Cardiac atrium fibroblast (primary cell): Measurements from ENCODE around the gene GK. TPM values are rescaled to one million over a fixed set of nuclear protein-coding genes. Genes with fewer than 3 reads are reported as not detected.

ENCODE experiments used
- total RNA-seq: library from RNA; depleted of rRNA; stranded (reverse); fragments of >200 nt; gene quantifications from 2 replicates; pipeline ENCODE4 v1.2.3, GENCODE V29; 2015

The GK gene
- total RNA-seq = 2.2 and 3.9 TPM in 2 replicates

GRCh38 chrX:30653415-30654131 lies at the start of gene GK:
GK (plus strand) TSS chrX:30653423; CDS start chrX:30653538, 115 bp downstream.

Other genes with a start within 250 kb of the GK start
- not detected in 2 replicates for gene TASL, start 75.7 kb upstream of the GK start, total RNA-seq
- gene TAB3, start 235.8 kb downstream of the GK start, total RNA-seq = 6.6 and 10.5 TPM in 2 replicates